MG63 (cell line): ENCODE measurements around the gene C1orf174. TPM values are rescaled to one million over a fixed set of nuclear protein-coding genes. Genes with fewer than 3 reads are reported as not detected.
"Not testable (repeated sequence)": the region's sequence is repeated elsewhere in the genome, so short reads cannot be mapped to it uniquely, and the experiment has no call there.

ENCODE experiments used
- DNase-seq: peaks from one replicate; pipeline ENCODE4 v3.0.0-alpha.2; 2020
- H3K27me3 ChIP-seq: fragments of 250-450 bp; sonication (Bioruptor Pico); 2 replicates; pipeline ENCODE4 v1.5.1; 2020; ENCODE audit warnings: mild to moderate bottlenecking, moderate library complexity
- H3K36me3 ChIP-seq: fragments of 250-450 bp; sonication (Bioruptor Pico); 2 replicates; pipeline ENCODE4 v1.5.1; 2020; ENCODE audit warnings: mild to moderate bottlenecking, moderate library complexity
- H3K4me3 ChIP-seq: fragments of 250-450 bp; sonication (Bioruptor Pico); 2 replicates; pipeline ENCODE4 v1.5.1; 2020; ENCODE audit warnings: mild to moderate bottlenecking, moderate library complexity
- H3K9me3 ChIP-seq: fragments of 250-450 bp; sonication (Bioruptor Pico); 2 replicates; pipeline ENCODE4 v1.5.1; 2020; ENCODE audit warnings: mild to moderate bottlenecking, moderate library complexity
- total RNA-seq: library from RNA; depleted of rRNA; stranded (reverse); fragments of >200 nt; shearing (Covaris generic); gene quantifications from 2 replicates; pipeline ENCODE4 v1.2.3, GENCODE V29; 2014; ENCODE audit warnings: low replicate concordance

C1orf174 gene
- total RNA-seq, 1 experiment from 2014 or later: 61.2 TPM

- no peaks in the 10 kb centered on the region; the same call in 1 of the 2 replicates for H3K9me3 ChIP-seq
- H3K27me3 ChIP-seq: peaks cover 9% of the 10 kb centered on the region
- H3K36me3 ChIP-seq: no peaks in the 10 kb centered on the region
- DNase-seq: no peak
- H3K4me3 ChIP-seq: no peak overlapping the region
Measured at GRCh38 chr1:3930301-3931006, 30.4 kb upstream of the C1orf174 start.

- DNase-seq: no peak
- Histone ChIP-seq H3K4me3 (no peak overlapping the region), H3K27me3 (peaks cover 9% of the 10 kb centered on the region), H3K36me3 (no peaks in the 10 kb centered on the region), H3K9me3 (no peaks in the 10 kb centered on the region)
Measured at GRCh38 chr1:3929126-3929525, 29.1 kb upstream of the C1orf174 start.

GRCh38 chr1:3928586-3928985 is 28.5 kb upstream of the C1orf174 start:
- Histone ChIP-seq H3K9me3 (no peaks in the 10 kb centered on the region), H3K4me3 (no peak overlapping the region)
- DNase-seq: no peak

GRCh38 chr1:3926956-3927355 is 26.9 kb upstream of the C1orf174 start:
- DNase-seq: no peak
- peaks cover 9% of the 10 kb centered on the region for H3K27me3 ChIP-seq
- H3K36me3 ChIP-seq: no peaks in the 10 kb centered on the region
- H3K9me3 ChIP-seq: no peaks in the 10 kb centered on the region
- H3K4me3 ChIP-seq: no peak overlapping the region

More at GRCh38 chr1:3928586-3928985, 28.5 kb upstream of the C1orf174 start:
- Histone ChIP-seq H3K36me3 (no peaks in the 10 kb centered on the region), H3K27me3 (peaks cover 9% of the 10 kb centered on the region)

- H3K4me3 ChIP-seq: no peak overlapping the region
- DNase-seq: no peak
- H3K27me3 ChIP-seq: peaks cover 4% of the 10 kb centered on the region; the same call in 1 of the 2 replicates
- no peaks in the 10 kb centered on the region for H3K36me3 ChIP-seq
- no peaks in the 10 kb centered on the region for H3K9me3 ChIP-seq
Measured at GRCh38 chr1:3925762-3926161, 25.7 kb upstream of the C1orf174 start.

- DNase-seq: no peak
- Histone ChIP-seq H3K27me3 (peaks cover under 1% of the 10 kb centered on the region; the same call in 1 of the 2 replicates), H3K36me3 (no peaks in the 10 kb centered on the region), H3K9me3 (no peaks in the 10 kb centered on the region), H3K4me3 (no peak overlapping the region)
Measured at GRCh38 chr1:3925256-3925655, 25.2 kb upstream of the C1orf174 start.

- H3K36me3 ChIP-seq: no peaks in the 10 kb centered on the region
- DNase-seq: no peak
- H3K9me3 ChIP-seq: no peaks in the 10 kb centered on the region
- no peaks in the 10 kb centered on the region for H3K27me3 ChIP-seq
- H3K4me3 ChIP-seq: no peak overlapping the region
Measured at GRCh38 chr1:3924825-3925220, 24.8 kb upstream of the C1orf174 start.

- Histone ChIP-seq H3K27me3 (no peaks in the 10 kb centered on the region), H3K4me3 (no peak overlapping the region), H3K9me3 (no peaks in the 10 kb centered on the region), H3K36me3 (no peaks in the 10 kb centered on the region)
- DNase-seq: no peak
Measured at GRCh38 chr1:3924186-3924824, 24.2 kb upstream of the C1orf174 start.

- no peak for DNase-seq
- Histone ChIP-seq H3K36me3 (no peaks in the 10 kb centered on the region), H3K9me3 (no peaks in the 10 kb centered on the region)
Measured at GRCh38 chr1:3923378-3924185, 23.5 kb upstream of the C1orf174 start.

GRCh38 chr1:3922851-3923250 is 22.8 kb upstream of the C1orf174 start:
- no peak for DNase-seq
- Histone ChIP-seq H3K4me3 (no peak overlapping the region), H3K9me3 (no peaks in the 10 kb centered on the region), H3K36me3 (no peaks in the 10 kb centered on the region), H3K27me3 (no peaks in the 10 kb centered on the region)

More at GRCh38 chr1:3923378-3924185, 23.5 kb upstream of the C1orf174 start:
- no peak overlapping the region for H3K4me3 ChIP-seq
- no peaks in the 10 kb centered on the region for H3K27me3 ChIP-seq

- H3K9me3 ChIP-seq: no peaks in the 10 kb centered on the region
- DNase-seq: no peak
- no peak overlapping the region for H3K4me3 ChIP-seq
- no peaks in the 10 kb centered on the region for H3K27me3 ChIP-seq
- H3K36me3 ChIP-seq: no peaks in the 10 kb centered on the region
Measured at GRCh38 chr1:3922201-3922725, 22.2 kb upstream of the C1orf174 start.

GRCh38 chr1:3921765-3922164 is 21.7 kb upstream of the C1orf174 start:
- DNase-seq: no peak
- Histone ChIP-seq H3K9me3 (no peaks in the 10 kb centered on the region), H3K4me3 (no peak overlapping the region)

GRCh38 chr1:3919706-3920105 is 19.6 kb upstream of the C1orf174 start:
- Histone ChIP-seq H3K9me3 (no peaks in the 10 kb centered on the region), H3K4me3 (no peak overlapping the region), H3K36me3 (no peaks in the 10 kb centered on the region), H3K27me3 (no peaks in the 10 kb centered on the region)
- no peak for DNase-seq

More at GRCh38 chr1:3921765-3922164, 21.7 kb upstream of the C1orf174 start:
- Histone ChIP-seq H3K36me3 (no peaks in the 10 kb centered on the region), H3K27me3 (no peaks in the 10 kb centered on the region)

GRCh38 chr1:3918966-3919611 is 19.0 kb upstream of the C1orf174 start:
- no peak overlapping the region for H3K4me3 ChIP-seq
- no peaks in the 10 kb centered on the region for H3K27me3 ChIP-seq
- no peaks in the 10 kb centered on the region for H3K36me3 ChIP-seq
- DNase-seq: no peak
- H3K9me3 ChIP-seq: no peaks in the 10 kb centered on the region

- not testable (repeated sequence) for H3K4me3 ChIP-seq, H3K27me3 ChIP-seq, H3K36me3 ChIP-seq, H3K9me3 ChIP-seq, DNase-seq
Measured at GRCh38 chr1:3918359-3918758, 18.3 kb upstream of the C1orf174 start.

GRCh38 chr1:3917761-3918160 is 17.7 kb upstream of the C1orf174 start:
- no peaks in the 10 kb centered on the region for H3K36me3 ChIP-seq
- H3K4me3 ChIP-seq: no peak overlapping the region
- no peak for DNase-seq
- no peaks in the 10 kb centered on the region for H3K27me3 ChIP-seq
- no peaks in the 10 kb centered on the region for H3K9me3 ChIP-seq
